HG03135 (cell line): ENCODE data around the gene DUSP22.
A peak's percentile ranks its signal among the peaks of the same experiment; 100 is the strongest.
"Not testable (repeated sequence)": the region's sequence is repeated elsewhere in the genome, so short reads cannot be mapped to it uniquely, and the experiment has no call there.

Experiments
- ATAC-seq: cut with Tn5 transposase; IDR thresholded peaks from one replicate; pipeline ENCODE4 v1.9.1; 2021; ENCODE audit warnings: mild to moderate bottlenecking, moderate library complexity; ENCODE audit not compliant: unreplicated experiment

The DUSP22 gene

GRCh38 chr6:377641-378020 is 85.3 kb downstream of the DUSP22 start:
- not testable (repeated sequence) for ATAC-seq

GRCh38 chr6:378090-378957 is 86.0 kb downstream of the DUSP22 start:
- no peak for ATAC-seq

GRCh38 chr6:378958-379409 is 86.7 kb downstream of the DUSP22 start:
- no peak for ATAC-seq

DNA sequence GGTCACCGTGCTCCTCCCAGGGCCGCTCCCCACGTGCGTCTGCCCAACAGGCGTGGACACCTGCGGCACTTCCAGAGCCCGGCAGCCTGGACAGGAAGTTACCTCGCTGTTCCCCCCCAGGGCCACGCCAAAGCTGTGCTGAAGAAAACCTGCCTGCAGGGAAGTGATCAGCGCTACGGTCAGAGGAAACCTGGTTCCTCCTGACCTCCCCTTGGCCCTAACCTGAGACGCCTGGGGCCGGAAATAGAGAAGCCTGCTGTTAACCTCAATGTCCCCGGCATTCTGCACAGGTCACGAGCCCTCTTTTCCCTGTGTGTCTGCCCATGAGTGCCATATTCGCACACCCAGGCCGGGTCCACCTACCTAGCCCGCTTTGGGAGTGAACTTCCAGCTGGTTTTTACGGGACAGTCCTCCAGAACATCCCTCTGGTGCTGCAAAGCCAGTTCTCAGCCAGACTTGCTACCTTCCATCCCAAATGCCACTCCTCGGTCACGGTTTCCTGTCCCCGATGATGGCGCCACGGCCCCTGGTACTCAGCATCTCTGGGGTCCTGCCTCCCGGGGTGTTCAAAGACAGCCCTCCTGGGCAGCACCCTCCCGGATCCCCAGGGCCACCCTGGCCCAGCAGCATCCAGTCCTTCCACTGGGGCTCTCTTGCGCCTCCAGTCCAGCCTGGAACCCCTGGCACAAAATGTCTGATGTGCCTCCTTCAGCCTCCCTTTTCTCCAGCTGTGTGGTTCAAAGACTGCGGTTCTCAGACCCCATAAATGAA is 87.3 kb downstream of the DUSP22 start:
- peak; percentile 50 for ATAC-seq

- ATAC-seq, result no peak
Observed at GRCh38 chr6:380234-381218, 88.2 kb downstream of the DUSP22 start.

DNA sequence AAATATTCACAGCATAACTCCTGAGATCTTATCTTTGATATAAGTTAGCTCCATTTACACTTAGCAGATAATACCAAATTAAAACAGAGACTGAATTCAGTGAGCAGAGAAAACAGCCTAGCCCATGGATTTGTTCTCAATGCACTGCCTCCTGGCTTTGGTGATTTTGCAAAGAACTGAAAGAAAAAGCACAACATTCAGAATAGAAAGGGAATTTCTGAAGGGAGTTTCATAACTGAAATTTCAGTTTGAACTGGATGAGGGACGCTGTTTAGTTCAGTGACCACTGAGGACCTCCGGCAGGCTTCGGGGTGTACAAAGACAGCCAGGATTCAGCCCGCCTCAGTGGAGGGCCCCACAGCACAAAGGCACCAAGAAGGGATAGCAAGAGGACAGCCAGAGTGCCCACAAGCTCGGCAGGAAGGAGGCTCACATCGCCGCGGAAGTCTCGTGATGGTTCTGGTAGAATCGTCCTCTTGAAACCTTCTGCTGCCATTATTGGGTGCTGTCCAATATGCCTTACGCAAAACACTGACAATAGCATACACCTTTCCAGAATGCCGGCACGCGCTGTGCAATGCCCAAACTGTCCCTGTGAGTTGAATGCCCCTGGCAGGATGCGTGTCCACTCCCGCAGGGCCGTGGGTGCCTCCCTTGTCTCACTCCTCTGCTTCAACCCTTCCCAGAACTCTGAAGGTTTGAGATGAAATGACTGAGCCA is 89.6 kb downstream of the DUSP22 start:
- ATAC-seq, result no peak

DNA sequence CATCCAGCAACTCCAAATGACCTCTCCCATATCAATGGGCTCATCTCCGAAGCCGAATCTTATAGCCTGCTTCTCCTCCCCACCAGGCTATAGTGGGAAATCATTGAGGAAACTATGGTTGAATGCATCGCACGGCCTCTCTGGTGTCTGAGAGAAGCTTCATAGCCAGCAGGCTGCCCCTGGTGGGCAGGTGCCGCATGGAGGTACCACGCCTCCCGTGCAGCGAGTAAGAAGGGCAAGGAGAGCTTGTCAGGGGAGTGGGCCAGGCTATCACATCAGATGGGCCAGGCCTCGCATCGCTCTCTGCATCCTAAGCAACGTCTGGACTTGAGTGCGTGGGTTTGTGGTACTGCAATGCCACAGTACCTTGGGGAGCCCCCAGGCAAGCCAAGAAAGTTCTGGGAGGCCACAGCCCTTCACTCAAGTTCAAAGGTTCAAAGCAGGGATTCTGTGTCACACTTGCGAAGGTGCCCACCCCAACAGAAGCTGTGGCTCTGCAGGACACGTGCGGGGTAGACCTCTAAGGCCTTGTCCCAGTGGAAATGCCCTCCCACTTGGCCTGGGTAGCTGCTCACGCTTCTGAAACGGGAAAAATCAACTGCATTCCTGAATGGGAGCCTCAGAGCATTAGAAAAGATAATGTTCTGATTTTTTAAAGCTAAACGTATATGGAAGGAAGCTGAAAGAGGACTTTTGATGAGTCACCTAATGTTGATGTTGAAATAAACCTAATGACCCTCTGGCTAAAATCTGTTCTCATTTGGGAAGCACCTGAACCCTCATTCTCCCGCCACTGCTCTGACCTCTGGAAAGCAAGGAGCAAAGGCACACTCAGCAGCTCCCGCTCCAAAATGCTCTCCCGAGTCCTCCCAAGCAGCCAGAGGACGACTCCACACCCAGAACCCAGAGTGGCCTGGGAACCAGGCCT is 90.9 kb downstream of the DUSP22 start:
- ATAC-seq, result no peak

GRCh38 chr6:383856-384255 is 91.6 kb downstream of the DUSP22 start:
- ATAC-seq, result no peak

DNA sequence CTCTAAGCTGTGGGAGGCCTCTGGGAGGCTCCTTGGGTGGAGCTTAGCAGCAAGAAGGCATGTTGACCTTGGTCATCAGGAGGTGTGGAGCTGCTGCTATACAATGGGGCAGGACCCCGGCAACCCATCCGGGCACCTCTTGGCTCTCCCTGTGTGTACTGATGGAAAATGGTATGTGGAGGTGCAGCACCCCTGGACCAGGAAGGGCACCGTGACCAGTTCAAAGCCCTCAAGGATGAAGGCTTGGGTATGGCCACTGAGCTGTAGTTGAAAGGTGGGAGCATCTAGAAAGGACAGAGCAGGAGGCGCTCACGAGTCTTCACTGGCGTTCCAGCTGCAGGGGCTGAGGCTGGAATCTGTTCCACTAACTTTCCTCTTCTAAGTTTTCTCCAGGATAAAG is 92.6 kb downstream of the DUSP22 start:
- ATAC-seq, result no peak

GRCh38 chr6:385614-386013 is 93.3 kb downstream of the DUSP22 start:
- ATAC-seq, result no peak

GRCh38 chr6:386688-387266 is 94.5 kb downstream of the DUSP22 start:
- ATAC-seq, result no peak

GRCh38 chr6:387293-387741 is 95.0 kb downstream of the DUSP22 start:
- ATAC-seq, result no peak

- no peak for ATAC-seq
Observed at GRCh38 chr6:388202-388903, 96.1 kb downstream of the DUSP22 start.

GRCh38 chr6:389143-389542 is 96.9 kb downstream of the DUSP22 start:
- no peak for ATAC-seq

DNA sequence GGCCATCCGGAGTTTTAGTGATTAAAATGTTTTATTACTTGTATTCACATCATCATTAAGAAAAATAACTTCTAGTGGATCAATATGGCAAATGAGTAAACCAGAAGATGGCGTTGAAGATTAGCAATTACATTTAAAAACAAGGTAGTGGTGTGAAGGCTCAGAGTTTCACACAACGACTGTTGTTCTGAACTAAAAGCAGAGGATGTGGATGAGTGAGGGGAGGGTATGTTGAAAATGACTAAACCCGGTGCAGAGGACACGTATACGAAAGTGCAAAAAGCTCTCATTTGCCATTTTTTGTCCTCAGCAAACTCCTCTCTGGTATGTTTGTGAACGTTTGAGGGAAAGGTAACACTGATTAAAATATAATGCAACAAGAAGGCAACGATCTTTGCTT is 97.3 kb downstream of the DUSP22 start:
- ATAC-seq, result peak; percentile 35

- peak; percentile 24 for ATAC-seq
Observed at GRCh38 chr6:390914-391558, 98.7 kb downstream of the DUSP22 start.

DNA sequence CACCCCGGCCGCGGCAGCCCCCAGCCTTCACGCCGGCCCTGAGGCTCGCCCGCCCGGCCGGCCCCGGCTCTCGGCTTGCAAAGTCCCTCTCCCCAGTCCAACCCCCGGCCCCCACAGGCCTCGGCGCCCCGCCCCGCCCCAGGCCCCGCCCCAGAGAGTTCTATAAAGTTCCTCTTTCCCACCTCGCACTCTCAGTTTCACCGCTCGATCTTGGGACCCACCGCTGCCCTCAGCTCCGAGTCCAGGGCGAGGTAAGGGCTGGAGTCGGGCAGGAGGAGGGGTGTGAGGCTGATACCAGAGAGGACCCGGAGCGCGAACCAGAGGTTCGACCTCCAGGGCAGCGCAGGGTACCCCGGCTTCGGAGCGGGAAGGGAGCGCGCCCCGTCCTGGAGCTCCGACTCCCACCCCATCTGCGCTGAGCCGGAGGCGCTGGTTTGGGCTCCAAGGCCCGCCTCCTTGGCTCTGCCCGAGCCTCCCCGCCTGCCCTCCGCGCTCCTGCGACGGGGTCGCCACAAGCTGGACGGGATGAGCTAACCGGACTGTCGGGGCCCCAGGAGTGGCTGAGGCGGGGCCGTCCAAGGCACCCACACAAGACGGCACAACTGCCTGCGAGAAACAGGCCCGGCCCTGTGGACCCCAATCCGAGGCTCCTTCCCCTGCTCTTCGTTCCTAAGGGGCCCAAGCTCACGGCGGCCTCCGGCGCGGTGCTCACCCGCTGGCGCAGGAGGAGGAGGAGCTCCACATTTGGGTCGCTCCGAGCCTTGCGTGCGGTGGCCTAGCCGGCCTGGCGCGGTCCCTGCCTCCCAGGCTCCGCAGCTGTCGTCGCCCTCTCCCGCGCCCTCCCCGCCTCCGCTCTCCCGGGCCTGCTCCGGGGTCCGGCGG is 99.5 kb downstream of the DUSP22 start, which contains the start of gene IRF4:
IRF4 (plus strand) TSS at position 194 of the 882 bp plus-strand sequence. CDS start 1,401 bp downstream, outside the sequence.
- peak; percentile 44 for ATAC-seq
